HepG2 (cell line): ENCODE measurements around the gene SLC6A17. TPM values are rescaled to one million over a fixed set of nuclear protein-coding genes. Genes with fewer than 3 reads are reported as not detected.

Source experiments
- ATAC-seq: fragments of 200-7000 bp; cut with Tn5 transposase; 3 replicates; pipeline ENCODE4 v1.9.1; 2020; ENCODE audit warnings: mild to moderate bottlenecking, moderate library complexity
- BruUV-seq: library from RNA; stranded (reverse); fragments of 400-500 nt; replicated peaks from 2 replicates; lab custom pipeline; 2021; lab: Mats Ljungman, UMichigan
- CTCF ChIA-PET: fragments of 300-600 bp; formaldehyde crosslinking; extraction: SDS; loops from one replicate; lab custom pipeline; 2021; ENCODE audit warnings: low total read pairs, inconsistent platforms, low intra/inter-chr PET ratio; lab: Yijun Ruan, JAX
- POLR2A ChIA-PET: fragments of 350-600 bp; sonication (Branson Sonifier 250); formaldehyde crosslinking; loops from one replicate; lab custom pipeline; 2020; ENCODE audit warnings: antibody characterized with exemption, inconsistent platforms; lab: Yijun Ruan, JAX
- DNase-seq: peaks from one replicate; pipeline ENCODE4 v3.0.0-alpha.2; 2015; ENCODE audit warnings: low spot score
- FAIRE-seq: peaks from 3 replicates; lab custom pipeline; 2011; peaks lifted over from hg19 to GRCh38; lab: Jason Lieb, UNC
- H2AFZ ChIP-seq: one replicate; pipeline ENCODE4 v1.6.1; 2011; ENCODE audit warnings: low read length, inconsistent platforms
- H3K27ac ChIP-seq: fragments of 300-600 bp; 3 replicates; pipeline ENCODE4 v1.8.0; 2011; ENCODE audit warnings: mixed run types, mild to moderate bottlenecking, mixed read lengths, low read length, inconsistent platforms; ENCODE audit not compliant: insufficient read depth; ENCODE audit errors: extremely low read length
- H3K27me3 ChIP-seq, 2 experiments: fragments of 200-600 bp in 1 of 2; 2 replicates in 1 of 2; 3 replicates in 1 of 2; pipeline versions ENCODE4 v1.6.0 to v1.8.0; 2011; ENCODE audit warnings: low read length in 2 of 2, mild to moderate bottlenecking in 2 of 2, moderate library complexity in 2 of 2, inconsistent platforms in 1 of 2; ENCODE audit not compliant: insufficient read depth in 2 of 2, control insufficient read depth in 1 of 2
- H3K36me3 ChIP-seq, 2 experiments: fragments of 200-600 bp in 1 of 2; replicated peaks in 1 of 2; 2 replicates in 1 of 2; 3 replicates in 1 of 2; pipeline versions ENCODE4 v1.5.1 to v1.8.0; 2011; ENCODE audit warnings: low read length in 2 of 2, inconsistent platforms in 1 of 2; ENCODE audit not compliant: insufficient read depth in 2 of 2, control insufficient read depth in 1 of 2
- H3K4me1 ChIP-seq: 2 replicates; pipeline ENCODE4 v1.5.1; 2012; ENCODE audit warnings: low read length, inconsistent platforms; ENCODE audit not compliant: insufficient read depth
- H3K4me2 ChIP-seq: 2 replicates; pipeline ENCODE4 v1.6.0; 2011; ENCODE audit warnings: low read depth, low read length, inconsistent platforms
- H3K4me3 ChIP-seq, 3 experiments: fragments of 200-600 bp in 1 of 3; sonication (generic), shearing (Covaris generic) in 1 of 3; replicated peaks in 1 of 3; 2 replicates each; pipeline ENCODE4 v1.5.1; 2011 to 2016; ENCODE audit warnings: low read length in 3 of 3, inconsistent platforms in 2 of 3, low read depth in 2 of 3, mild to moderate bottlenecking in 2 of 3, control low read depth in 1 of 3, mixed read lengths in 1 of 3; ENCODE audit not compliant: insufficient read depth in 1 of 3
- H3K79me2 ChIP-seq: one replicate; pipeline ENCODE4 v1.6.1; 2011; ENCODE audit warnings: low read length, inconsistent platforms; ENCODE audit not compliant: insufficient read depth
- H3K9ac ChIP-seq: 2 replicates; pipeline ENCODE4 v1.6.0; 2011; ENCODE audit warnings: mild to moderate bottlenecking, low read depth, low read length, inconsistent platforms; ENCODE audit not compliant: insufficient read depth
- H3K9me3 ChIP-seq: 2 replicates; pipeline ENCODE4 v1.5.1; 2012; ENCODE audit warnings: mild to moderate bottlenecking, low read length
- H4K20me1 ChIP-seq: 2 replicates; pipeline ENCODE4 v1.6.0; 2011; ENCODE audit warnings: inconsistent platforms, mild to moderate bottlenecking, low read length, moderate library complexity; ENCODE audit not compliant: insufficient read depth
- ARNTL ChIP-seq: sonication (generic); formaldehyde crosslinking; IDR thresholded peaks from 2 replicates; pipeline ENCODE4 v1.4.0; 2020; ENCODE audit warnings: mild to moderate bottlenecking, missing genetic modification reagents
- ATRX ChIP-seq: sonication (generic); formaldehyde crosslinking; IDR thresholded peaks from 2 replicates; pipeline ENCODE4 v1.4.0; 2020; ENCODE audit warnings: missing genetic modification reagents, borderline replicate concordance
- ZC3H4 ChIP-seq: sonication (generic); formaldehyde crosslinking; IDR thresholded peaks from 2 replicates; pipeline ENCODE4 v1.4.0; 2020; ENCODE audit warnings: missing genetic modification reagents, borderline replicate concordance
- ZNF24 ChIP-seq: fragments of 450-650 bp; IDR thresholded peaks from 2 replicates; pipeline ENCODE4 v1.6.1; 2017; ENCODE audit warnings: antibody characterized with exemption, mild to moderate bottlenecking
- ZNF441 ChIP-seq: sonication (generic); formaldehyde crosslinking; IDR thresholded peaks from 2 replicates; pipeline ENCODE4 v1.7.0; 2021; ENCODE audit warnings: missing genetic modification reagents, borderline replicate concordance
- ZNF557 ChIP-seq: sonication (generic); formaldehyde crosslinking; IDR thresholded peaks from 2 replicates; pipeline ENCODE4 v1.4.0; 2020; ENCODE audit warnings: missing genetic modification reagents
- ZNF614 ChIP-seq: IDR thresholded peaks from 2 replicates; pipeline ENCODE4 v1.6.1; 2018; ENCODE audit warnings: missing biosample characterization, missing genetic modification reagents, inconsistent platforms, borderline replicate concordance
- ZNF615 ChIP-seq: sonication (generic); formaldehyde crosslinking; IDR thresholded peaks from 2 replicates; pipeline ENCODE4 v1.5.0; 2020; ENCODE audit warnings: mild to moderate bottlenecking, missing genetic modification reagents, borderline replicate concordance
- WGBS: methylation state at CpG from one replicate; pipeline ENCODE4 v1.1.6; 2017; ENCODE audit warnings: low lambda C conversion rate; 5-methylcytosine and 5-hydroxymethylcytosine counted together
- in situ Hi-C: cut with HindIII; loops from 2 replicates; pipeline ENCODE4 v1.10.0; 2017; ENCODE audit warnings: low pct_unique_long_range_greater_than_20kb; ENCODE audit not compliant: extremely low pct_ligation_motif_present
- intact Hi-C: fragments of 100-400 bp; cut with micrococcal nuclease; formaldehyde crosslinking; loops from one replicate; pipeline ENCODE4 v1.10.0; 2022; ENCODE audit not compliant: unreplicated experiment
- polyA plus RNA-seq, 8 experiments: library from polyadenylated mRNA; depleted of rRNA in 3 of 8; stranded (reverse) in 7 of 8; unstranded in 1 of 8; fragments of >200 nt; fragmentation: Illumina TruSeq in 4 of 8; extraction: Trizol in 4 of 8; gene quantifications; 2 replicates each; pipeline versions ENCODE4 v1.2.1 to v1.2.3, GENCODE V29; 2011 to 2016; ENCODE audit warnings: low read depth in 4 of 8, missing spikeins in 1 of 8, mixed read lengths in 1 of 8; ENCODE audit not compliant: insufficient read depth in 1 of 8
- total RNA-seq, 5 experiments: library from RNA; depleted of rRNA; stranded (reverse); fragments of >200 nt; fragmentation: Illumina TruSeq; extraction: Trizol; gene quantifications; 2 replicates each; pipeline ENCODE4 v1.2.3, GENCODE V29; 2016; ENCODE audit warnings: low read depth in 1 of 5
- TF ChIP-seq, protein P1 (sequence below), 2 experiments: sonication (generic) in 1 of 2; formaldehyde crosslinking in 1 of 2; IDR thresholded peaks; 2 replicates each; pipeline versions ENCODE4 v1.6.1 to v1.9.0; 2014 to 2022; ENCODE audit warnings: antibody characterized with exemption in 1 of 2, borderline replicate concordance in 1 of 2, inconsistent platforms in 1 of 2, low read depth in 1 of 2, missing genetic modification reagents in 1 of 2
- TF ChIP-seq, protein P2 (sequence below): sonication (generic); formaldehyde crosslinking; IDR thresholded peaks from 2 replicates; pipeline ENCODE4 v1.4.0; 2020; ENCODE audit warnings: missing genetic modification reagents

SLC6A17 gene
- total and polyA plus RNA-seq, 2 of the 13 experiments (the other 11 are each of a cell fraction or from before 2014, with no cell fraction given), result not detected

DNA sequence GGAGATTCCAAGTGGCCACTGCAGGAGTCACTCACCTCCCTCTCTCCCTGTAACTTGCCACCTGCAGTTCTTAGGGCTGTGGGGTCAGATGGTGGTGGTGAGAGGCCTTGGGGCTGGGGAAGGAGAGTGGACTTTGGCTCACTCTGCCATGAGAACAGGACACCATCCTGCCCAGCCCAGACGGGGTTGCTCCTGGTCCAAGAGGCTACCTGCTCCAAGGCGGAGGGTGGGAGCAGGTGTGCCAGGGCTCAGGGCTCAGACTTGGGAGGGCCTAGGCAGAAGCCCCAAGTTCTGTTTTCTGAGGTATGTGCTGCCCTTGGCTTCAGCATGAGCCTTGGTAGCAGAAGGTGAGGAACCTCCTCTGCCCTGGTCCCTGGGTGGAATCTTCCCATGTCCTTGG lies 48.5 kb downstream of the SLC6A17 start:
- no peaks in the 10 kb centered on the region for H3K36me3 ChIP-seq
- TF ChIP-seq, protein P1, sequence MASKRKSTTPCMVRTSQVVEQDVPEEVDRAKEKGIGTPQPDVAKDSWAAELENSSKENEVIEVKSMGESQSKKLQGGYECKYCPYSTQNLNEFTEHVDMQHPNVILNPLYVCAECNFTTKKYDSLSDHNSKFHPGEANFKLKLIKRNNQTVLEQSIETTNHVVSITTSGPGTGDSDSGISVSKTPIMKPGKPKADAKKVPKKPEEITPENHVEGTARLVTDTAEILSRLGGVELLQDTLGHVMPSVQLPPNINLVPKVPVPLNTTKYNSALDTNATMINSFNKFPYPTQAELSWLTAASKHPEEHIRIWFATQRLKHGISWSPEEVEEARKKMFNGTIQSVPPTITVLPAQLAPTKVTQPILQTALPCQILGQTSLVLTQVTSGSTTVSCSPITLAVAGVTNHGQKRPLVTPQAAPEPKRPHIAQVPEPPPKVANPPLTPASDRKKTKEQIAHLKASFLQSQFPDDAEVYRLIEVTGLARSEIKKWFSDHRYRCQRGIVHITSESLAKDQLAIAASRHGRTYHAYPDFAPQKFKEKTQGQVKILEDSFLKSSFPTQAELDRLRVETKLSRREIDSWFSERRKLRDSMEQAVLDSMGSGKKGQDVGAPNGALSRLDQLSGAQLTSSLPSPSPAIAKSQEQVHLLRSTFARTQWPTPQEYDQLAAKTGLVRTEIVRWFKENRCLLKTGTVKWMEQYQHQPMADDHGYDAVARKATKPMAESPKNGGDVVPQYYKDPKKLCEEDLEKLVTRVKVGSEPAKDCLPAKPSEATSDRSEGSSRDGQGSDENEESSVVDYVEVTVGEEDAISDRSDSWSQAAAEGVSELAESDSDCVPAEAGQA (IDR thresholded peaks at IDR 0.05; ENCODE audit: low read depth), result no peak
- TF ChIP-seq, protein P1 (CRISPR knock-in tag; IDR thresholded peaks at IDR 0.05; ENCODE audit: borderline replicate concordance), result no peak
- TF ChIP-seq ATRX (CRISPR knock-in tag) (no peak), ZNF557 (CRISPR knock-in tag) (no peak), ZNF441 (CRISPR knock-in tag) (no peak), ZNF24 (no peak), ZNF615 (CRISPR knock-in tag) (no peak), ZC3H4 (CRISPR knock-in tag) (no peak), ARNTL (no peak), ZNF614 (CRISPR knock-in tag) (no peak)
- TF ChIP-seq, protein P2, sequence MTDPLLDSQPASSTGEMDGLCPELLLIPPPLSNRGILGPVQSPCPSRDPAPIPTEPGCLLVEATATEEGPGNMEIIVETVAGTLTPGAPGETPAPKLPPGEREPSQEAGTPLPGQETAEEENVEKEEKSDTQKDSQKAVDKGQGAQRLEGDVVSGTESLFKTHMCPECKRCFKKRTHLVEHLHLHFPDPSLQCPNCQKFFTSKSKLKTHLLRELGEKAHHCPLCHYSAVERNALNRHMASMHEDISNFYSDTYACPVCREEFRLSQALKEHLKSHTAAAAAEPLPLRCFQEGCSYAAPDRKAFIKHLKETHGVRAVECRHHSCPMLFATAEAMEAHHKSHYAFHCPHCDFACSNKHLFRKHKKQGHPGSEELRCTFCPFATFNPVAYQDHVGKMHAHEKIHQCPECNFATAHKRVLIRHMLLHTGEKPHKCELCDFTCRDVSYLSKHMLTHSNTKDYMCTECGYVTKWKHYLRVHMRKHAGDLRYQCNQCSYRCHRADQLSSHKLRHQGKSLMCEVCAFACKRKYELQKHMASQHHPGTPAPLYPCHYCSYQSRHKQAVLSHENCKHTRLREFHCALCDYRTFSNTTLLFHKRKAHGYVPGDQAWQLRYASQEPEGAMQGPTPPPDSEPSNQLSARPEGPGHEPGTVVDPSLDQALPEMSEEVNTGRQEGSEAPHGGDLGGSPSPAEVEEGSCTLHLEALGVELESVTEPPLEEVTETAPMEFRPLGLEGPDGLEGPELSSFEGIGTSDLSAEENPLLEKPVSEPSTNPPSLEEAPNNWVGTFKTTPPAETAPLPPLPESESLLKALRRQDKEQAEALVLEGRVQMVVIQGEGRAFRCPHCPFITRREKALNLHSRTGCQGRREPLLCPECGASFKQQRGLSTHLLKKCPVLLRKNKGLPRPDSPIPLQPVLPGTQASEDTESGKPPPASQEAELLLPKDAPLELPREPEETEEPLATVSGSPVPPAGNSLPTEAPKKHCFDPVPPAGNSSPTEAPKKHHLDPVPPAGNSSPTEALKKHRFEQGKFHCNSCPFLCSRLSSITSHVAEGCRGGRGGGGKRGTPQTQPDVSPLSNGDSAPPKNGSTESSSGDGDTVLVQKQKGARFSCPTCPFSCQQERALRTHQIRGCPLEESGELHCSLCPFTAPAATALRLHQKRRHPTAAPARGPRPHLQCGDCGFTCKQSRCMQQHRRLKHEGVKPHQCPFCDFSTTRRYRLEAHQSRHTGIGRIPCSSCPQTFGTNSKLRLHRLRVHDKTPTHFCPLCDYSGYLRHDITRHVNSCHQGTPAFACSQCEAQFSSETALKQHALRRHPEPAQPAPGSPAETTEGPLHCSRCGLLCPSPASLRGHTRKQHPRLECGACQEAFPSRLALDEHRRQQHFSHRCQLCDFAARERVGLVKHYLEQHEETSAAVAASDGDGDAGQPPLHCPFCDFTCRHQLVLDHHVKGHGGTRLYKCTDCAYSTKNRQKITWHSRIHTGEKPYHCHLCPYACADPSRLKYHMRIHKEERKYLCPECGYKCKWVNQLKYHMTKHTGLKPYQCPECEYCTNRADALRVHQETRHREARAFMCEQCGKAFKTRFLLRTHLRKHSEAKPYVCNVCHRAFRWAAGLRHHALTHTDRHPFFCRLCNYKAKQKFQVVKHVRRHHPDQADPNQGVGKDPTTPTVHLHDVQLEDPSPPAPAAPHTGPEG (CRISPR knock-in tag), result no peak

More for the DNA sequence above, 48.5 kb downstream of the SLC6A17 start:
- Histone ChIP-seq H3K27ac (no peak overlapping the region), H3K27me3 (peaks cover 3 to 24% of the 10 kb centered on the region in 2 experiments; a peak in 3 of 5 replicates), H3K4me1 (no peaks in the 10 kb centered on the region), H4K20me1 (no peaks in the 10 kb centered on the region; the same call in 1 of the 2 replicates), H3K79me2 (no peaks in the 10 kb centered on the region), H3K9ac (no peak overlapping the region), H3K4me3 (no peak overlapping the region), H2AFZ (no peak overlapping the region), H3K9me3 (no peaks in the 10 kb centered on the region), H3K4me2 (no peak overlapping the region)
- DNase-seq (no peak), ATAC-seq (no peak), FAIRE-seq (no peak)
- 0% methylated on average over 1 of the region's 2 CpGs for WGBS
- in situ Hi-C loops, result no loop called here
- ChIA-PET POLR2A (no interaction called here), CTCF (no interaction called here)
- intact Hi-C loops, result no loop called here
- no TSS peak for BruUV-seq
